IPS-NIHi11 (cell line): Measurements from ENCODE around the gene BBS9.
"Not testable (repeated sequence)": the region's sequence is repeated elsewhere in the genome, so short reads cannot be mapped to it uniquely, and the experiment has no call there.

ENCODE experiments used
- DNase-seq: peaks from one replicate; pipeline ENCODE4 v3.0.0; 2012; ENCODE audit warnings: mixed read lengths, low spot score

Gene BBS9

GRCh38 chr7:33500703-33501701 is 371.6 kb downstream of the BBS9 start:
- no peak for DNase-seq

GRCh38 chr7:33503014-33503413 is 373.6 kb downstream of the BBS9 start:
- no peak for DNase-seq

- no peak for DNase-seq
Measured at GRCh38 chr7:33503736-33504135, 374.4 kb downstream of the BBS9 start.

- DNase-seq = no peak
Measured at GRCh38 chr7:33504266-33504665, 374.9 kb downstream of the BBS9 start.

GRCh38 chr7:33509206-33509605 is 379.8 kb downstream of the BBS9 start:
- DNase-seq = no peak

- no peak for DNase-seq
Measured at GRCh38 chr7:33511778-33512177, 382.4 kb downstream of the BBS9 start.

- no peak for DNase-seq
Measured at GRCh38 chr7:33516568-33516967, 387.2 kb downstream of the BBS9 start.

- no peak for DNase-seq
Measured at GRCh38 chr7:33517191-33517590, 387.8 kb downstream of the BBS9 start.

GRCh38 chr7:33527008-33527407 is 397.6 kb downstream of the BBS9 start:
- not testable (repeated sequence) for DNase-seq

GRCh38 chr7:33527613-33528012 is 398.2 kb downstream of the BBS9 start:
- not testable (repeated sequence) for DNase-seq

GRCh38 chr7:33529070-33529469 is 399.7 kb downstream of the BBS9 start:
- DNase-seq = no peak

GRCh38 chr7:33530664-33531063 is 401.3 kb downstream of the BBS9 start:
- no peak for DNase-seq

GRCh38 chr7:33531888-33532287 is 402.5 kb downstream of the BBS9 start:
- DNase-seq = no peak

GRCh38 chr7:33534833-33535232 is 405.5 kb downstream of the BBS9 start:
- DNase-seq = peak; percentile 18

GRCh38 chr7:33535989-33536388 is 406.6 kb downstream of the BBS9 start:
- DNase-seq = no peak

GRCh38 chr7:33536398-33537103 is 407.2 kb downstream of the BBS9 start:
- DNase-seq = no peak

- no peak for DNase-seq
Measured at GRCh38 chr7:33537104-33537477, 407.7 kb downstream of the BBS9 start.

- no peak for DNase-seq
Measured at GRCh38 chr7:33539198-33539597, 409.8 kb downstream of the BBS9 start.

GRCh38 chr7:33539659-33540400 is 410.5 kb downstream of the BBS9 start:
- no peak for DNase-seq

- DNase-seq = no peak
Measured at GRCh38 chr7:33547880-33548279, 418.5 kb downstream of the BBS9 start.

GRCh38 chr7:33550363-33550762 is 421.0 kb downstream of the BBS9 start:
- DNase-seq = no peak

GRCh38 chr7:33550979-33551378 is 421.6 kb downstream of the BBS9 start:
- DNase-seq = no peak
